ENCODE data around the gene CD53.
"Not testable (repeated sequence)": the region's sequence is repeated elsewhere in the genome, so short reads cannot be mapped to it uniquely, and the experiment has no call there.

CD53 gene

GRCh38 chr1:110918016-110918415, 45.1 kb downstream of the CD53 start:
- no peak for DNase-seq

- DNase-seq: no peak
These were observed 49.0 kb downstream of the CD53 start for GRCh38 chr1:110921953-110922352.

- no peak for DNase-seq
These were observed 54.6 kb downstream of the CD53 start for GRCh38 chr1:110927484-110928075.

GRCh38 chr1:110928191-110928590, 55.2 kb downstream of the CD53 start:
- no peak for DNase-seq

GRCh38 chr1:110928904-110929303, 56.0 kb downstream of the CD53 start:
- DNase-seq: no peak

- not testable (repeated sequence) for DNase-seq
These were observed 58.1 kb downstream of the CD53 start for GRCh38 chr1:110931097-110931496.

GRCh38 chr1:110936567-110936966, 63.6 kb downstream of the CD53 start:
- DNase-seq: no peak

- no peak for DNase-seq
These were observed 71.9 kb downstream of the CD53 start for GRCh38 chr1:110944806-110945205.

- DNase-seq: no peak
These were observed 72.7 kb downstream of the CD53 start for GRCh38 chr1:110945626-110946025.

GRCh38 chr1:110948038-110948810, 75.3 kb downstream of the CD53 start:
- no peak for DNase-seq

All from activated CD4-positive, alpha-beta T cell treated with anti-CD3 and anti-CD28 coated beads, Interleukin-2, amount 50 U/mL, for 16 hours (primary cell).